H1 (cell line): ENCODE data around the gene RFX2. TPM values are rescaled to one million over a fixed set of nuclear protein-coding genes. Genes with fewer than 3 reads are reported as not detected.

Experiments
- CHD7 ChIP-seq: fragments of 300-600 bp; sonication (generic); IDR thresholded peaks from 2 replicates; pipeline ENCODE4 v1.7.1; 2012; ENCODE audit warnings: low read length, moderate library complexity, mild to moderate bottlenecking, inconsistent platforms; ENCODE audit not compliant: insufficient replicate concordance
- CTCF ChIP-seq, 3 experiments: IDR thresholded peaks; 1 replicate in 2 of 3; 2 replicates in 1 of 3; pipeline versions ENCODE4 v1.5.1 to v1.6.1; 2011; ENCODE audit warnings: low read length in 3 of 3, mild to moderate bottlenecking in 3 of 3, inconsistent platforms in 2 of 3, low read depth in 1 of 3, moderate library complexity in 1 of 3; ENCODE audit not compliant: insufficient read depth in 1 of 3; ENCODE audit errors: control extremely low read depth in 1 of 3
- POLR2A ChIP-seq, 2 experiments: IDR thresholded peaks; 1 replicate in 1 of 2; 2 replicates in 1 of 2; pipeline ENCODE4 v1.6.1; 2011; ENCODE audit warnings: low read depth in 2 of 2, low read length in 2 of 2, mild to moderate bottlenecking in 2 of 2; ENCODE audit errors: control extremely low read depth in 1 of 2
- RAD21 ChIP-seq, 2 experiments: IDR thresholded peaks in 1 of 2; conservative IDR thresholded peaks in 1 of 2; 2 replicates each; pipeline ENCODE4 v1.6.1; 2011; ENCODE audit warnings: low read depth in 2 of 2, low read length in 2 of 2, improper control_type of control experiment in 1 of 2, inconsistent platforms in 1 of 2, mild to moderate bottlenecking in 1 of 2, moderate library complexity in 1 of 2
- RBBP5 ChIP-seq: IDR thresholded peaks from 2 replicates; pipeline ENCODE4 v1.7.1; 2012; ENCODE audit warnings: low read depth, mild to moderate bottlenecking, inconsistent platforms, low read length, moderate library complexity, borderline replicate concordance
- polyA plus RNA-seq, 7 experiments: library from polyadenylated mRNA; depleted of rRNA in 3 of 7; stranded (reverse) in 5 of 7; unstranded in 2 of 7; fragments of >200 nt in 5 of 7; fragments of 200-250 nt in 2 of 7; gene quantifications; 1 replicate in 5 of 7; 2 replicates in 1 of 7; 4 replicates in 1 of 7; pipeline versions ENCODE4 v1.2.1 to v1.2.3, GENCODE V29; 2011 to 2013; ENCODE audit warnings: missing spikeins in 2 of 7, mixed read lengths in 2 of 7
- total RNA-seq: library from RNA; stranded (reverse); fragmentation: NEBNext Ultra II Directional; extraction: Animal tissue kit (Norgen Biotek cat#: 25700); gene quantifications from 2 replicates; pipeline ENCODE4 v1.2.1, GENCODE V29; 2021

Gene RFX2
- total and polyA plus RNA-seq, 2 of the 8 experiments (the other 6 are each of a cell fraction or from before 2014, with no cell fraction given): 4.8 to 5.3 TPM

GRCh38 chr19:6047256-6047655 lies 63.0 kb downstream of the RFX2 start (continued):
- TF ChIP-seq CHD7: no peak
- TF ChIP-seq POLR2A (IDR thresholded peaks at IDR 0.05; ENCODE audit: control extremely low read depth in 1 of 2, low read depth in 2 of 2, low read length in 2 of 2): no peak
- TF ChIP-seq RBBP5: no peak
- no peak for TF ChIP-seq CTCF (IDR thresholded peaks at IDR 0.05; ENCODE audit: control extremely low read depth in 1 of 3, insufficient read depth in 1 of 3, low read depth in 1 of 3, low read length in 3 of 3)
- TF ChIP-seq RAD21 (IDR thresholded peaks at IDR 0.05 in 1 of 2, conservative IDR thresholded peaks at IDR 0.05 in 1 of 2; ENCODE audit: low read depth in 2 of 2, low read length in 2 of 2): no peak
